ENCODE measurements around the gene OR2M3.
"Not testable (repeated sequence)": the region's sequence is repeated elsewhere in the genome, so short reads cannot be mapped to it uniquely, and the experiment has no call there.

OR2M3 gene, protein sequence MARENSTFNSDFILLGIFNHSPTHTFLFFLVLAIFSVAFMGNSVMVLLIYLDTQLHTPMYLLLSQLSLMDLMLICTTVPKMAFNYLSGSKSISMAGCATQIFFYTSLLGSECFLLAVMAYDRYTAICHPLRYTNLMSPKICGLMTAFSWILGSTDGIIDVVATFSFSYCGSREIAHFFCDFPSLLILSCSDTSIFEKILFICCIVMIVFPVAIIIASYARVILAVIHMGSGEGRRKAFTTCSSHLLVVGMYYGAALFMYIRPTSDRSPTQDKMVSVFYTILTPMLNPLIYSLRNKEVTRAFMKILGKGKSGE

DNA sequence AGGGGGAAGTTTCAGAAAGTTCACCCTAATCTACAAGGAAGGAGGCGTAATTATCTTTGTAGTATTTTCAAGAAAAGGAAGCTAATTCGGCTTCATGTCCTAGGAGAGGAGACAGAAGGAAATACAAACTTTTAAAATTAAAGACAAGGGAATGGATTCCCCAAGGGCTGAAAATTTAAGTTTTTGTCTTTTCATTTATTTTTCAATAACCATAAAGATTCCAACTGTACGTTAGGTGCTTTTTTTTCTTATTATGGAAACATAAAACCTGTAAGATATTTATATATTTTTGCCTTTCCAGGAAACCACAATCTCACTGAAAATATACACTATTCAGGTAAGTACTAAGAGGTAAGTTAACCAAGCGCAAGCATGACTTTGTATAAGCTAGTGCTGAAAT is at the start of gene OR2M3:
TSS of gene OR2M3 (plus strand) at position 301 of the 400 bp plus-strand sequence. CDS start 5,803 bp downstream, outside the sequence.
- in situ Hi-C loops (cut with MboI; ENCODE audit: low pct_unique_long_range_greater_than_20kb, low sequenced_read_pairs) = no loop called here
- no peak for DNase-seq

DNA sequence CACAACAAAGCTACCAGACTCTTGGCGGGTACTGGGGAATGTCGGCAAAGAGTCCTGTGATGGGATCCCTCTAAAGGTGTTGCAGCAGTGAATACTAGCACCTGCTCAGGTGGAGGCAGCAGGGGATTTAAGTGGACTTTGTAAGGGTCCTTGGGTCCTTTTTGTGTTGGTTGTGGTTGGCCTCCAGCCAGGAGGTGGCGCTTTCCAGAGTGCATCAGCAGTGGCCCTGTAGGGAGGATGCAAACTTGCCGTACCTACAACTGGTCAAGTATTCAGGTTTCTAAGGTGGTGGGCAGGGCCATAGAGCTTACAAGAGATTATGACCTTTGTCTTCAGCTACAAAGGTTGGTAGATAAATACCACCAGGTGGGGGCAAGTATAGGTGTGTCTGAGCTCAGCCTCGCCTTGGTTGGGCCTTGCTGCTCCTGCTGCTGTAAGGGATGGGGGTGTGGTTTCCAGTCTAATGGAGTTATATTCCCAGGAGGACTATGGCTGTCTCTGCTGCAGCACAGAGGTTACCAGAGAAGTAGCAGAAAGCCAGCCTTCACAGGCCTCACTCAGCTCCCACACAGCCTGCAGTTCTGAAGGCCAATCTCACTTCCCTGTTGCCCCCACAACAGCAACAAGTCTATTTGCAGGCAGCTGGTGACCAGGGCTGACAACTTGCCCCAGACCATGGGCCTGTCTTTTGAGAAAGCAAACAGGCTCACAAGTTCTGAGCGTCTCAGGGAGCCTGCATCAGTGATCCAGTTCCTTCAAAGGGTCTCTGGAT is 44.8 kb upstream of the OR2M3 start:
- in situ Hi-C loops (cut with MboI; ENCODE audit: low pct_unique_long_range_greater_than_20kb, low sequenced_read_pairs) = no loop called here

DNA sequence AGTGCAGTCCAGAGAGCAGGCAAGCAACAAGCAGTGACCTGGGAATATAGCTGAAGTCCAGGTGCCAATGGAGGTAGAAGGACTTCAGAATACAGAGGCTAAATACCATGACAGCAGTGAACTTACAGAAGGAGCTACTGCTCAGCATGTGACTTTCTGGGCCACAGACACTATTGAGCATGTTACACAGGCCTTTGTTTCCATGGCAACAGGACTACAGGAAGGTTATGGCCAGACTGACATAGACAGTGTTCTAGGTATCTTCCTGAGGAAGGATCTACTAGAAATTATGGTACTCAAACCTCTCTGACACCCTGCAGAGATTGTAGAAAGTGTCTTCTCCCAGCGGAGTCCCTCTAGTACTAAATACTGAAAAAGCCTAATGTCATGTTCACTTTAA is 41.1 kb upstream of the OR2M3 start:
- peak; percentile 2 for DNase-seq
- in situ Hi-C loops (cut with MboI; ENCODE audit: low pct_unique_long_range_greater_than_20kb, low sequenced_read_pairs) = no loop called here

More for the DNA sequence above, 44.8 kb upstream of the OR2M3 start:
- no peak for DNase-seq

DNA sequence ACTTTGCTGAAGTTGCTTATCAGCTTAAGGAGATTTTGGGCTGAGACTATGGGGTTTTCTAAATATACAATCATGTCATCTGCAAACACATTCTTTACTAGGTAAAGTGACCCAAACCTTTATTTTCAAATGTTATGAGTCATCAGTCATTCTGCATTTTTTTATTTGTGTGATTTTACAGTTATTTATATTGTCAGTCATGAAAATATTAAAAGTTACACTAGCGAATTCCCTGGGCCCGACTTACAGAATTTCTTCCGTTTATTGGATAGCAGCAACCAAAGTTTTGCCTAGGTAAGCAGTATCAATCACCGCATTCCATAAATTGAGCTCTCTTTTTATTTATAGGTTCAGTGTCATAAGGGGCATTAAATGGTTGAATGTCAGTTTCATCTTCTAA is 38.3 kb upstream of the OR2M3 start:
- no peak for DNase-seq
- in situ Hi-C loops (cut with MboI; ENCODE audit: low pct_unique_long_range_greater_than_20kb, low sequenced_read_pairs) = no loop called here

DNA sequence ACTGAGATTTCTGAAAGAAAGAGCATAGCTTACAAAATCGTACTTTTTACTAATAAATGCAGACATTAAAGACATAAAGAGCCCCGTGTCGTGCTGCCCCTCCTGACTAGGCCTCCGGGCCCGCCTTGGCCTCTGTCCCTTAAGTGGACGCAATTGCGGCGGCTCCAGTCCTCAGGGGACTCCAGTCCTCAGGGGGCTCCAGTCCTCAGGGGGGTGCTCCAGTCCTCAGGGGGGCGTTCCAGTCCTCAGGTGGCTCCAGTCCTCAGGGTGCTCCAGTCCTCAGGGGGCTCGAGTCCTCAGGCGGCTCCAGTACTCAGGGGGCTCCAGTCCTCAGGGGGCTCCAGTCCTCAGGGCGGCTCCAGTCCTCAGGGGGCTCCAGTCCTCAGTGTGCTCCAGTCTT is 33.0 kb upstream of the OR2M3 start:
- DNase-seq = no peak
- in situ Hi-C loops (cut with MboI; ENCODE audit: low pct_unique_long_range_greater_than_20kb, low sequenced_read_pairs) = no loop called here

DNA sequence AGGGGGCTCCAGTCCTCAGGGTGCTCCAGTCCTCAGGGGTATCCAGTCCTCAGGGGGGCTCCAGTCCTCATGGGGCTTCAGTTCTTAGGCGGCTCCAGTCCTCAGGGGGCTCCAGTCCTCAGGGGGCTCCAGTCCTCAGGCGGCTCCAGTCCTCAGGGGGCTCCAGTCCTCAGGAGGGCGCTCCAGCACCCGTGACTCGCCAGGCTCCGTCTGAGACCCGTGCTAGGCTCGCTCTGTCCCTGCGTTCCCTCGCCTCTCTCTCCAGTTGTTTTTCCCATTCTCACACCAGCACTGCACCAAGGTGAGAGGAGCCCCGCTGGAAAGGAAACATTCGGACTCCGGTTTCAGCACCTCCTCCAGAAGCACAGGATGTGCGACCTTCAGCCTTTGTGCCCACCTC is 31.9 kb upstream of the OR2M3 start:
- in situ Hi-C loops (cut with MboI; ENCODE audit: low pct_unique_long_range_greater_than_20kb, low sequenced_read_pairs) = no loop called here
- no peak for DNase-seq

DNA sequence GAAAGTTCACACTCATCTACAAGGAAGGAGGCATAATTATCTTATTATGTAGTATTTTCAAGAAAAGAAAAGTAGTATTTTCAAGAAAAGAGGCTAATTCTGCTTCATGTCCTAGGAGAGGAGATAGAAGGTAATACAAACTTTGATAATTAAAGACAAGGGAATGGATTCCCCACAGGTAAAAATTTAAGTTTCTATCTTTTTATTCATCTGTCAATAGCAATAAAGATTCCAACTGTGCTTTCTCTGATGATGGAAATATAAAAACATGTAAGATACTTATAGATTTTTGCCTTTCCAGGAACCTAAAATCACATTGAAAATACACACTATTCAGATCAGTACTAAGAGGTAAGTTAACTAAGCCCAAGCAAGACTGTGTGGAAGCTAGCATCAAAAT is 22.5 kb upstream of the OR2M3 start, which contains the start of gene OR2M2:
TSS of gene OR2M2 (plus strand) at position 301 of the 400 bp plus-strand sequence. CDS start 5,165 bp downstream, outside the sequence.
- in situ Hi-C loops (cut with MboI; ENCODE audit: low pct_unique_long_range_greater_than_20kb, low sequenced_read_pairs) = no loop called here
- no peak for DNase-seq

DNA sequence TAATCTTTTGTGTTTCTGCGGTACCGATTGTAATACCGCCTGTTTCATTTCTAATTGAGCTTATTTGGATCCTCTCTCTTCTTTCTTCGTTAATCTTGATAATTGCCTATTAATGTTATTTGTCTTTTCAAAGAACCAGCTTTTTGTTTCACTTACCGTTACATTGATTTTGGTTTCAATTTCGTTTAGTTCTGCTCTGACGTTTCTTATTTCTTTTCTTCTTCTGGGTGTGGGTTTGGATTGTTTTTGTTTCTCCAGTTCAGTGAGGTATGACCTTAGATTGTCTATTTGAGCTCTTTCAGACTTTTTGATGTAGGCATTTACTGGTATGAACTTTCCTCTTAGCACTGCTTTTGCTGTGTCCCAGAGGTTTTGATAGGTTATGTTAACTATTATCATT is 13.1 kb upstream of the OR2M3 start:
- in situ Hi-C loops (cut with MboI; ENCODE audit: low pct_unique_long_range_greater_than_20kb, low sequenced_read_pairs) = no loop called here
- no peak for DNase-seq

DNA sequence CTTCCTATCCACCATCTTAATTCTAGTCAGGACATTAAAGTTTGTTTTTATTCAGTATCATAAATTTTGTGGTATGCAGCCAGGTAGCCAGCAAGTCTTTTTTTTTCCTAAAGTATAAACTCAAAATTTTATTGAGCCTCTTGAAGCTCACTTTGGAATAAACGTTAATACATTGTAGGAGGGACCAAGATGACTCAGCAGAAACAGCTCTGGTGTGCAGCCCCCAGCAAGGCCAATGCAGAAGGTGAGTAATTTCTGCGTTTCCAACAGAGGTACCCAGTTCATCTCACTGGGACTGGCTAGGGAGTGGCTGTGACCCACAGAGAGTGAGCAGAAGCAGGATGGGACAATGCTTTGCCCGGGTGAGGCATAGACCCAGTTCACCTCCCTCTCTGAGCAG is 9.7 kb upstream of the OR2M3 start:
- no peak for DNase-seq
- in situ Hi-C loops (cut with MboI; ENCODE audit: low pct_unique_long_range_greater_than_20kb, low sequenced_read_pairs) = no loop called here

DNA sequence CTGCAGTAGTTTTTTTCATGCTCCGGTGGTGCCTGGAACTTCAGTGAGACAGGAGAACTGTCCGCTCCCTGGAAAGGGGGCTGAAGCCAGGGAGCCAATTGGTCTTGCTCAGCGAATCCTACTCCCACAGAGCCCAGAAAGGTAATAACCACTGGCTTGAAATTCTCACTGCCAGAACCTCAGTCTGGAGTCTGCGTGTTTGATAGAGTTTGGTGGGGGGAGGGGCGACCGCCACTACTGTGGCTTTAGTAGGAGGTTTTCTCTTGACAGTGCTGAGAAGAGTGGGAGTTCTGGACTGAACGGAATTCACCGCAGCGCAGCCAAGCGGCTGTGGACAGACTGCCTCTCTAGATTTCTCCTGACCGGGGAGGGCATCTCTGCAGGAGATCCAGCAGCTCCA is 8.0 kb upstream of the OR2M3 start:
- in situ Hi-C loops (cut with MboI; ENCODE audit: low pct_unique_long_range_greater_than_20kb, low sequenced_read_pairs) = no loop called here

DNA sequence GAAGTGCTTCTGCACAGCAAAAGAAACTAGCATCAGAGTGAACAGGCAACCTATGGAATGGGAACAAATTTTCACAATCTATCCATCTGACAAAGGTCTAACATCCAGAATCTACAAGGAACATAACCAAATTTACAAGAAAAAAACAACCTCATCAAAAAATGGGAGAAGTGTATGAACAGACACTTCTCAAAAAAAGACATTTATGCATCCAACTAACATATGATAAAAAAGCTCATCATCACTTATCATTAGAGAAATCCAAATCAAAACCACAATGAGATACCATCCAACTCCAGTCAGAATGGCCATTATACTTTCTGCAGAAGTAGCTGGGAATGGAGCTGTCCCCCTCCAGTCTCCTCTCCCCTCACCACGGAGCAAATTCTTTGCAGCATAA is 2.9 kb upstream of the OR2M3 start:
- no peak for DNase-seq
- in situ Hi-C loops (cut with MboI; ENCODE audit: low pct_unique_long_range_greater_than_20kb, low sequenced_read_pairs) = no loop called here

More for the DNA sequence above, 8.0 kb upstream of the OR2M3 start:
- DNase-seq = no peak

DNA sequence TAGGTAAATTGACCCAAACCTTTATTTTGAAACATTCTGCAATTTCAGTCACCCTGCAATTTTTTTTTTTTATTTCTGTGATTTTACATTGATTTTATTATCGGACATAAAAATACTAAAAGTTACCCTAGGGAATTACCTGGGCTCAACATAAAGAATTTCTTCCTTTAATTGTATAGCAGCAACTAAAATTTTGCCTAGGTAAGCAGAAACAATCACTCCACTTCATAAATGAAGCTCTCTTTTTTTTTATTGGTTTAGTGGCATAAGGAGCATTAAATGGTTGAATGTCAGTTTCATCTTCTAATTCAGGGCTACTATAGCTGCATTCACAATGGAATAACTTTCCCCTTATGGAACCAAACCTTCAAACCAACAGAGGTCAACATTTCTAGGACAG is 18.8 kb downstream of the OR2M3 start:
- DNase-seq = no peak

DNA sequence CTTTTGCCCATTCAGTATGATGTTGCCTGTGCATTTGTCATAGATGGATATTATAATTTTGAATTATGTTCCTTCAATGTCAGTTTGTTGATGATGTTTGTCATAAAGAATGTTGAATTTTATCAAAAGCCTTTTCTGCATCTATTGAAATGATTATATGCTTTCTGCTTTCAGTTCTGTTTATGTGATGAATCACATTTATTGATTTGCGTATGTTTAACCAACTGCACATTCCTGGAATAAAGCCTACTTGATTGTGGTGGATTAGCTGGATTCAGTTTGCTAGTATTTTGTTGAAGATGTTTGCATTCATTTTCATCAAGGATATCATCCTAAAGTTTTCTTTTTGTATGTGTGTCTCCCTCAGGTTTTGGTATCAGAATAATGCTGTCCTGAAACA is 28.5 kb downstream of the OR2M3 start:
- in situ Hi-C loops (cut with MboI; ENCODE audit: low pct_unique_long_range_greater_than_20kb, low sequenced_read_pairs) = no loop called here
- no peak for DNase-seq

More for the DNA sequence above, 18.8 kb downstream of the OR2M3 start:
- in situ Hi-C loops (cut with MboI; ENCODE audit: low pct_unique_long_range_greater_than_20kb, low sequenced_read_pairs) = no loop called here

DNA sequence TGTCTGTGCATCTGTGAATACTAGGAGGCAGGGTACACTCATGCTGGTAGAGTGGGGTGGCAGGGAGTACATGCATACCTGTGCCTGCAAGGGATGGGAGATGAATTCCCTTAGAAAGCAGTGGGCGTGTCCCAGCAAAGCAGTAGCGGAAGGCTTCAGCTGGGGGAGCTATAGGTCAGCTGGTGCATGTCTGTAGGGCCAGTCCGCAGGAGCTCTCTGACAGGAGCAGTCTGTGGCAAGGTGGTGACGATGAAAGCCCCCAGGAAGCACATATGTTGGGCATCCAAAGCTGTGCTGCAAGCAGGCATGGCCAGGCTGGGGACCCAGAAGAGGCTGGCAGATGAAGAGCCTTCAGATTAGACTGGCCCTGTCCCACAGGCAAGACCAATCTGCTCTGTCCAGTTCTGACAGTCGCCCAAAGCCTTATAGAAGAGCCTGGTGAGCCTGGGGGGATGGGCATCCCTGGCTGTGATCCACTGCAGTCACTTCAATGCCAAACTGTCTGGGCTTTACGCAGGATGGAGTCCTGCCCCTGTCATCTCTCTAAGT is 32.4 kb downstream of the OR2M3 start:
- in situ Hi-C loops (cut with MboI; ENCODE audit: low pct_unique_long_range_greater_than_20kb, low sequenced_read_pairs) = no loop called here
- DNase-seq = no peak

DNA sequence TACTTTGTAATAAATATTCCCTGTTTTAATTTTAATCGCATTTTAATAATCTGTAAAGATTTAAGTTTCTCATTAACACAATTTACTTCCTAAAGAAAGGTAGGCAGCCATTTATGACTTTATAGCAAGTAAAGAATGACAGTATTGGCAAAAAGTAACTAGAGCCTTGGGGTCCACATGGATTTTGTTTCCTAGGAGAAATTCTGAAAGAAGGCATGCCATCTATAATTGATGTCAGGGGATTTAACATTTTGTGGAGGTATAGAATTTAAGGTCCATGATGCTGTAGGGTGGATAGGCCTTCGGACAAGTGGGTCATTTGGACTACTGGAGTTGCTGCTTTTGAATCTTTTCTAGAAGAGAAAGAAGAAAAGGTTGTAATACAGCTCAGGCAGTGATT is 34.1 kb downstream of the OR2M3 start, which contains the start of gene OR2M4:
TSS of gene OR2M4 (plus strand) at position 301 of the 400 bp plus-strand sequence. CDS start 7,512 bp downstream, outside the sequence.
- in situ Hi-C loops (cut with MboI; ENCODE audit: low pct_unique_long_range_greater_than_20kb, low sequenced_read_pairs) = no loop called here
- DNase-seq = no peak

DNA sequence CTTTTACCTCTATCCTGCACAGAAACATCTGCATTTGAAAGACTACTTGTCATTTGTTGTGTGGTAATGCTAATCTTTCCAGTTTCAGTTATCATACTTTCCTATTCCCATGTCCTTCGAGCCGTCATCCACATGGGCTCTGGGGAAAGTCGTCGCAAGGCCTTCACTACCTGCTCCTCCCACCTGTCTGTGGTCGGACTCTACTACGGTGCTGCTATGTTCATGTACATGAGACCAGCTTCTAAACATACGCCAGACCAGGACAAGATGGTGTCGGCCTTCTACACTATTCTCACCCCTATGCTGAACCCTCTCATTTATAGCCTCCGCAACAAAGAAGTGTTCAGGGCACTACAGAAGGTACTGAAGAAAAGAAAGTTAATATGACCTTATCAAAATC is 42.4 kb downstream of the OR2M3 start:
- in situ Hi-C loops (cut with MboI; ENCODE audit: low pct_unique_long_range_greater_than_20kb, low sequenced_read_pairs) = no loop called here

DNA sequence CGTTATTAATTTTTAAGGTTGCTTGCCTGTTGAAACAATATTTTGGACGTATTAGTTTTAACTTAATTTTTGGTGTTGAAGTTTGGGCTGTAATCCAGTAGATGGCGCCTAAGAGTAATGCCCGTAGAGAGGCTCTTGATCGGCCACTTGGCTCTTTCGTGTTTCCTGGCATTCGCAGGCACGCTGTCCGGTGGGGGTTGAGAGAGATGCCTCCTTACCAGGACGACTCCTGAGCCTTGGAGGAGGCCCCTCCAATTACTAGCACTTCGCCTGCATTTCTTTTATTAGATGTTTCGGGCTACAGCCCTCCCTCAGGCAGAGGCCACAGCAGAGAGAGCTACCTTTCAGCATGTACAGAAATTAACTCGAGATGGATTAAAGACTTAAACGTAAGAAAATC is 46.1 kb downstream of the OR2M3 start:
- peak; percentile 52 for DNase-seq
- in situ Hi-C loops (cut with MboI; ENCODE audit: low pct_unique_long_range_greater_than_20kb, low sequenced_read_pairs) = no loop called here

More for the DNA sequence above, 42.4 kb downstream of the OR2M3 start:
- no peak for DNase-seq

DNA sequence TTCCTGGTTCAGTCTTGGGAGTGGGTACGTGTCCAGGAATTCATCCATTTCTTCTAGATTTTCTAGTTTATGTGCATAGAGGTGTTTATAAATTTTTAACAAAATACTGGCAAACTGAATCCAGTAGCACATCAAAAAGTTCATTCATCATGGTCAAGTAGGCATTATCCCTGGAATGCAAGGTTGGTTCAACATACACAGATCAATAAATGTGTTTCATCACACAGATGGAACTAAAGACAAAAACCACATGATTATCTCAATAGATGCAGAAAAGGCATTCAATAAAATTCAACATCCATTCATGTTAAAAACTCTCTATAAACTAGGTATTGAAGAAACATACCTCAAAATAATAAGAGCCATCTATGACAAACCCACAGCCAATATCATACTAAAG is 62.2 kb downstream of the OR2M3 start:
- in situ Hi-C loops (cut with MboI; ENCODE audit: low pct_unique_long_range_greater_than_20kb, low sequenced_read_pairs) = not testable (repeated sequence)

More for the DNA sequence above, 62.2 kb downstream of the OR2M3 start:
- not testable (repeated sequence) for DNase-seq
